Prostate gland (tissue), 2 donors: ENCODE data around the gene ENTPD5.

ENCODE experiments used
- CTCF ChIP-seq, 4 experiments: fragments of 200-600 bp in 2 of 4; fragments of 450-650 bp in 2 of 4; sonication (generic) in 2 of 4; IDR thresholded peaks; 1 replicate in 3 of 4; 2 replicates in 1 of 4; pipeline ENCODE4 v1.5.1; 2016 to 2019; ENCODE audit warnings: antibody characterized with exemption in 4 of 4, mild to moderate bottlenecking in 2 of 4, moderate library complexity in 2 of 4
- POLR2A ChIP-seq: fragments of 450-650 bp; IDR thresholded peaks from one replicate; pipeline ENCODE4 v1.6.1; 2016; ENCODE audit warnings: antibody characterized with exemption, mild to moderate bottlenecking

- TF ChIP-seq POLR2A (no peak), CTCF (IDR thresholded peaks at IDR 0.05) (no peak)
These were observed 22.4 kb downstream of the ENTPD5 start for GRCh38 chr14:73996731-73997107.
